Heart right ventricle (tissue), 16 donors: ENCODE data around the gene RCN2. TPM values are rescaled to one million over a fixed set of nuclear protein-coding genes. Genes with fewer than 3 reads are reported as not detected.

ENCODE experiments used
- ATAC-seq, 8 donors: fragments of 200-7000 bp; cut with Tn5 transposase; one replicate each; pipeline ENCODE4 v1.9.1; 2020; ENCODE audit warnings: mild to moderate bottlenecking in 8 of 8, moderate library complexity in 8 of 8, moderate number of reproducible peaks in 1 of 8
- DNase-seq, 2 donors: peaks; one replicate each; pipeline ENCODE4 v3.0.0-alpha.2; 2020
- H3K27ac ChIP-seq, 10 donors: fragments of 200-600 bp; sonication (generic) in 2 of 10; one replicate each; pipeline versions ENCODE4 v1.5.0 to v1.8.0; 2020 to 2022; ENCODE audit warnings: mild to moderate bottlenecking in 3 of 10
- H3K27me3 ChIP-seq, 7 donors: fragments of 200-600 bp; one replicate each; pipeline ENCODE4 v1.8.0; 2021 to 2022; ENCODE audit warnings: mild to moderate bottlenecking in 2 of 7
- H3K36me3 ChIP-seq, 9 donors: fragments of 200-600 bp; sonication (generic) in 1 of 9; one replicate each; pipeline versions ENCODE4 v1.5.0 to v1.8.0; 2020 to 2022; ENCODE audit warnings: mild to moderate bottlenecking in 2 of 9
- H3K4me1 ChIP-seq, 9 donors: fragments of 200-600 bp; sonication (generic) in 1 of 9; one replicate each; pipeline versions ENCODE4 v1.5.0 to v1.8.0; 2020 to 2022; ENCODE audit warnings: mild to moderate bottlenecking in 4 of 9
- H3K4me3 ChIP-seq, 10 donors: fragments of 200-600 bp; sonication (generic) in 2 of 10; one replicate each; pipeline versions ENCODE4 v1.5.0 to v1.8.0; 2020 to 2022; ENCODE audit warnings: mild to moderate bottlenecking in 7 of 10, moderate library complexity in 2 of 10
- H3K9me3 ChIP-seq, 11 donors: fragments of 200-600 bp in 10 of 11; sonication (generic) in 2 of 11; one replicate each; pipeline versions ENCODE4 v1.5.0 to v1.8.0; 2013 to 2022; ENCODE audit warnings: mild to moderate bottlenecking in 2 of 11, control low read depth in 1 of 11, moderate library complexity in 1 of 11
- CTCF ChIP-seq, 9 donors: fragments of 200-600 bp; sonication (generic) in 2 of 9; IDR thresholded peaks; one replicate each; pipeline versions ENCODE4 v1.5.0 to v1.8.0; 2021 to 2022; ENCODE audit warnings: antibody characterized with exemption in 9 of 9, mild to moderate bottlenecking in 5 of 9, moderate library complexity in 1 of 9
- WGBS, 2 donors: extraction: QIAGEN DNeasy Blood & Tissue Kit; methylation state at CpG; one replicate each; pipeline ENCODE4 v1.1.7; 2013; ENCODE audit warnings: inconsistent platforms in 1 of 2; 5-methylcytosine and 5-hydroxymethylcytosine counted together
- intact Hi-C, 10 donors: fragments of 100-400 bp; cut with DNase I; formaldehyde crosslinking; loops; one replicate each; pipeline versions ENCODE4 v1.11.1 to v1.14.2; 2022
- polyA plus RNA-seq, 2 donors: library from polyadenylated mRNA; stranded (reverse); fragments of 200-250 nt; gene quantifications; one replicate each; pipeline ENCODE4 v1.2.3, GENCODE V29; 2013
- total RNA-seq, 10 donors: library from RNA; stranded (reverse); fragmentation: NEBNext Ultra II Directional in 3 of 10; extraction: Animal tissue kit (Norgen Biotek cat#: 25700) in 3 of 10; gene quantifications; one replicate each; pipeline versions ENCODE4 v1.2.1 to v1.2.4, GENCODE V29; 2021 to 2023
- donor health status: Arrhythmogenic right ventricular cardiomyopathy.
- donor health status: ischemic (EF 13 %, LVEDD 7.1; RV severe dilation, severe dysfunction).
- donor health status: healthy with polysubstance abuse.
- donor health status: DM: no; HTN: yes; CAD: no.
- donor health status: DM: no; HTN: no; CAD: no.
- donor health status: ischemic (EF 25% LVEDD 6.9; RV normal size, moderate dysfunction).
- donor health status: ischemic (EF 25% LVEDD 5.7; RV mildly dilated, moderate dysfunction).
- donor health status: healthy.
- donor health status: DM: yes; HTN: yes; CAD: no.
- donor health status: Ischemic cardiomyopathy.
- donor health status: ischemic (EF 35%, LVEDD 5.7; RV mildly dilated, moderate dysfunction).
- donor health status: nonischemic (EF 11% LVEDD 7.7; RV severe dilation, severe dysfunction).
- donor health status: DM: yes; HTN: yes; CAD: no.
- donor health status: PGD.
- donor health status: ischemic (EF 29% LVEDD 5.4; RV normal size, mild dysfunction).
- donor health status: nonischemic (EF 23%, LVEDD 6.1; RV moderate dilation, normal function).

Gene RCN2
- total and polyA plus RNA-seq, 12 donors: 14.7 to 31.3 (median 27.5) TPM

- DNase-seq: no peak
- TF ChIP-seq CTCF (IDR thresholded peaks at IDR 0.05): no peak
- Histone ChIP-seq H3K4me3 (no peak overlapping the region), H3K27me3 (no peaks in the 10 kb centered on the region), H3K9me3 (no peaks in the 10 kb centered on the region), H3K27ac (no peak overlapping the region), H3K36me3 (peaks cover 0 to 67% (median 10%) of the 10 kb centered on the region in 9 donors), H3K4me1 (peaks cover 0 to 6% (median 0%) of the 10 kb centered on the region in 9 donors)
- intact Hi-C loops: no loop called here
- WGBS, 2 donors: 88 to 89% methylated on average over 2 of the region's 2 CpGs
- no peak for ATAC-seq
Measured at GRCh38 chr15:76942331-76942730, 10.8 kb downstream of the RCN2 start.

DNA sequence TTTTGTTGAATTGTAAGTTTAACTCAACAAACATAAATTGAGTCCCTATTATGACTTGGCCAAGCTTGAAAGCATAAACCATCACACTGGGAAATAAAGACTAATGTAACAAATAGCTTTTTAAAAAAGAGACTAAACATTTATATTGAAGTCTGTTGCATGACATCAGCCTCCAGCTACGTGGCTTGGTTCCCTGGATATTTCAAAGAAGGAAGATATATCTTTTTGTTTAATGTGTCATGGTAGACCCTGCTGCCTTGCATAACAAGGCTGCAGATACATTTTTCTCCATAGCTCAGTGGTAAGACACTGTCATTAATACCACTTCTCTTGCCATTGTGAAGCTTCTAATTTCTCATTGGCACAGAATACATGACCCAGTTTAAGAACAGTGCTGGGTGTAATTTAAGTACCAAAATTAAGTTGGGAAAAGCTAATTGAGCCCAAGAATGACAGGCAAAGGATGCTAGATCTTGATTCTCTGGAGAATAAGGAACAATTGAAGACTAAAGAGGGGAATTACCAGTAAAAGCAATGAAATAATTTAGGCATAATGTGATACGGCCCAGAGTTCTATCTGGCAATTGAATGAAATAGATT lies 14.0 kb downstream of the RCN2 start:
- ATAC-seq (no peak), DNase-seq (no peak)
- TF ChIP-seq CTCF (IDR thresholded peaks at IDR 0.05): no peak
- no peak overlapping the region for H3K4me3 ChIP-seq
- H3K27ac ChIP-seq: no peak overlapping the region
- intact Hi-C loops: no loop called here
- WGBS, 2 donors: 83 to 93% methylated on average over 2 of the region's 2 CpGs
- no peaks in the 10 kb centered on the region for H3K9me3 ChIP-seq
- H3K36me3 ChIP-seq: peaks cover 0 to 69% (median 16%) of the 10 kb centered on the region in 9 donors
- H3K4me1 ChIP-seq: peaks cover 0 to 6% (median 0%) of the 10 kb centered on the region in 9 donors
- no peaks in the 10 kb centered on the region for H3K27me3 ChIP-seq

GRCh38 chr15:76947454-76947853 lies 15.9 kb downstream of the RCN2 start:
- no peak for TF ChIP-seq CTCF (IDR thresholded peaks at IDR 0.05)
- Histone ChIP-seq H3K27ac (no peak overlapping the region), H3K4me3 (no peak overlapping the region), H3K9me3 (no peaks in the 10 kb centered on the region), H3K4me1 (no peaks in the 10 kb centered on the region), H3K27me3 (no peaks in the 10 kb centered on the region), H3K36me3 (peaks cover 0 to 76% (median 16%) of the 10 kb centered on the region in 9 donors)
- no peak for DNase-seq
- no peak for ATAC-seq
- intact Hi-C loops: no loop called here
- 91 to 93% methylated on average over 3 of the region's 3 CpGs for WGBS, 2 donors

- no peak for TF ChIP-seq CTCF (IDR thresholded peaks at IDR 0.05)
- WGBS, 2 donors: 92 to 93% methylated on average over 1 of the region's 1 CpG
- no peak overlapping the region for H3K27ac ChIP-seq
- no peak overlapping the region for H3K4me3 ChIP-seq
- H3K27me3 ChIP-seq: no peaks in the 10 kb centered on the region
- DNase-seq: no peak
- intact Hi-C loops: no loop called here
- no peaks in the 10 kb centered on the region for H3K9me3 ChIP-seq
- H3K4me1 ChIP-seq: no peaks in the 10 kb centered on the region
- no peak for ATAC-seq
- peaks cover 0 to 48% (median 16%) of the 10 kb centered on the region in 9 donors for H3K36me3 ChIP-seq
Measured at GRCh38 chr15:76951220-76951619, 19.7 kb downstream of the RCN2 start.
